D721Med (cell line): ENCODE measurements around the gene NSUN2.

Experiments used
- DNase-seq: peaks from one replicate; pipeline ENCODE4 v3.0.0; 2011; ENCODE audit warnings: low spot score; ENCODE audit not compliant: insufficient read length
- FAIRE-seq: peaks from 2 replicates; lab custom pipeline; 2011; peaks lifted over from hg19 to GRCh38; lab: Jason Lieb, UNC
- CTCF ChIP-seq: IDR thresholded peaks from 2 replicates; pipeline ENCODE4 v1.5.1; 2012; ENCODE audit warnings: mild to moderate bottlenecking, control low read depth; ENCODE audit not compliant: insufficient read depth; ENCODE audit errors: missing control alignments

NSUN2 gene

DNA sequence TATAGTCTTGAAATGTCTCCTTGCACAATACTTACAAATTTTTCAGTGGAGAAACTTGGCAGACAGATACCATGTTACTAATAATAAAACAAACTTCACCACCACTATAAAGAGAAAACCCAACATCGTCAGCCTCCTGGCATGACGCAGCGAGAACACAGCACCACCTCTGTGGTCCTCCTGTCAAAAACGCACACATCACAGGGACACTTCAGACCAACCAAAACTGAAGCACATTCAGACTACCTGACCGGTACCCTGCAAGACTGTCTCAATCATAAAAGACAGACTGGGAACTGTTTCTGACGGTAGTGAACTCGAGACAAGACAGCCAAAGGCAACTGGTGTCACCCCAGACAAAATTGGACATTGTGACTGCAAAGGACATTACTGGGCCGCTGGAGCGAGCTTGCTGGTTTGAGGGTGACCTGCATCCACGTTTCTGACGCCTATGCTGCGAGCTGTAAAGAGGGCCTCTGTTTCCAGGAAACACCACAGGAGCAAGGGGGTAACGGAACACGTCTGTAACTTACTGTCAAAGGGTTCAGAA lies 34.4 kb downstream of the NSUN2 start:
- DNase-seq (no peak), FAIRE-seq (no peak)
- no peak for TF ChIP-seq CTCF

DNA sequence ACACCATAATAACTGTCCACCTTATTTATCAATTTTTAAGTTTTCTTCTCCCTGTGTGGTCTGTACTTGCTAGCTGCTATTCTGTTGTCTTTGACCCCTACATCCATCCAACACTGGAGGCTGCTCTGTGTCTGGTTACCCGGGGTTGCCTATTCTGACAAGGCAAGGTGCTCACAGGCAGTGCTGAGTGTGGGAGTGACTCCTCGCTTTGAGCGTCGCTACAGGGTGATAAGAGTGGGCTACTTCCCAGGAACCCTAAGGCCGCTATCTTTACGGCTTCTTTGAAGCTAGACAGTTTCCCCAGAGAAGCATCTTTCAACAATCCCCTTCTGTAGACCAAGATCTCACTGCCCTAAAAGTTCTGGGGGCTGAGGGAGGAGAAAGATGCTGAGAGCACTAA lies 35.3 kb downstream of the NSUN2 start:
- FAIRE-seq (no peak), DNase-seq (no peak)
- no peak for TF ChIP-seq CTCF

DNA sequence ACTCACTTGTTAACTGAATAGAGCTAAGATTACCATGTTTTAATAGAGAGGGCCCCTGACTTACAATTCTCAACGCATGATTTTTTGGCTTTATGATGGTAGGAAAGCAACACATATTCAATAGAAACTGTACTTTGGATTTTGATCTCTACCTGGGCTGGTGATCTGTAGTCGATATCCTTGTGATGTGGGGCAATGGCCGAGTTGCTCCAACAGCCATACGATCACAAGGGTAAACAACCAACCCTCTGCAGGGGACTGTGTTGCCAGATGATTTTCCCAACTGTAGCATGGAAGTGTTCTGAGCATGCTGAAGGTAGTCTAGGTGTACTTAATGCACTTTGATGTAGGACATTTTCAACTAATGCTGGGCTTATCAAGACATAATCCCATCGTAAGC lies 36.5 kb downstream of the NSUN2 start:
- DNase-seq (no peak), FAIRE-seq (no peak)
- no peak for TF ChIP-seq CTCF

DNA sequence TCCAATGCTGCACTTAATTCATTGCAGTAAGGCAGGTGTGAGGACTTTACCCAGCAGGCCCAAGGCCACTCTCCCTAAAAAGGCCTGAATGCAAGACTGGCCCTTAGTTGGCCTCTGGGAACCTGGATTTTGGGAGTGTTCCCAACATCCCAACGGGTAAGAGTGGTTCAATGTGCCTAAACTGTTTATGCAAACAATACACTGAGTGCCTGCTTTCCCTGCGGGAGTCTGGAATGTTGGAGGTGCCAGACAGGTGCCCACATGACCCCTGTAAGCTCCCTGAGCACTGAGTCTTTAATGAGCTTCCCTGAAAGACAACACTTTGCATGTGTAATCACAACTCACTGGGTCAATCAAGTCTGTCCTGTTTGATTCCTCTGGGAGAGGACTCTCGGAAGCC lies 37.4 kb downstream of the NSUN2 start:
- no peak for TF ChIP-seq CTCF
- DNase-seq (no peak), FAIRE-seq (no peak)

DNA sequence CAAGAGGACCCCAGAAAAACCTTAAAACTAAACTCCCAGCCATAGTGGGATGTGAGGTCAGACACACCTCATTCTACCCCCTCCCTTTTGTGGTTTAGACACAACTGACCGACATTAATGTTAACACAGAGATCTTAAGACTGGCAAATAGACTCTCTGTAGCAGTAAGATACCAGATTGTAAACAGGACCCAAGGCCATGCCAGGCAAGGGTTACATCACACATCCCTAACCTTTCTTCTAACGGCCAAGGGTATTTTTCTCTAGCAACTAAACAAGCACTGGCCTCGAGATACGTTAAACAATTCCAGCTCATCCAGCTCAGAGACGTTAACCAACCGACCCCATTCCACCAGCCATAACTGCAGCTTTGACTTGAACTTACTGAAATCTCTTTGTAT lies 38.8 kb downstream of the NSUN2 start:
- DNase-seq, result no peak
- FAIRE-seq, result no peak
- TF ChIP-seq CTCF, result no peak

- FAIRE-seq (no peak), DNase-seq (no peak)
- no peak for TF ChIP-seq CTCF
Measured at GRCh38 chr5:6593148-6594016, 39.5 kb downstream of the NSUN2 start.

- no peak for TF ChIP-seq CTCF
- FAIRE-seq, result no peak
- no peak for DNase-seq
Measured at GRCh38 chr5:6592601-6593000, 40.2 kb downstream of the NSUN2 start.
